Muscle layer of colon (tissue), 2 donors: ENCODE results near the gene RNF8.
"Not testable (repeated sequence)": the region's sequence is repeated elsewhere in the genome, so short reads cannot be mapped to it uniquely, and the experiment has no call there.

ENCODE experiments used
- H3K27ac ChIP-seq: one replicate; pipeline ENCODE4 v1.7.0; 2013; ENCODE audit warnings: low read depth, mild to moderate bottlenecking, low read length, moderate library complexity
- H3K27me3 ChIP-seq, 2 donors: one replicate each; pipeline ENCODE4 v1.7.0; 2013; ENCODE audit warnings: low read length in 2 of 2, mild to moderate bottlenecking in 2 of 2; ENCODE audit not compliant: insufficient read depth in 2 of 2, control insufficient read depth in 1 of 2
- H3K36me3 ChIP-seq: one replicate; pipeline ENCODE4 v1.7.0; 2013; ENCODE audit warnings: mild to moderate bottlenecking, low read length; ENCODE audit not compliant: insufficient read depth
- H3K4me1 ChIP-seq: one replicate; pipeline ENCODE4 v1.7.0; 2013; ENCODE audit warnings: mild to moderate bottlenecking, low read length; ENCODE audit not compliant: insufficient read depth
- H3K4me3 ChIP-seq, 2 donors: one replicate each; pipeline ENCODE4 v1.7.0; 2013; ENCODE audit warnings: low read length in 2 of 2, low read depth in 1 of 2, mild to moderate bottlenecking in 1 of 2, moderate library complexity in 1 of 2
- H3K9ac ChIP-seq: one replicate; pipeline ENCODE4 v1.7.0; 2013; ENCODE audit warnings: low read length
- H3K9me3 ChIP-seq: one replicate; pipeline ENCODE4 v1.7.0; 2013; ENCODE audit warnings: mild to moderate bottlenecking, low read length
- donor health status: abdominal sarcoma.
- donor health status: Adenocarcinoma of cecum.

The RNF8 gene

DNA sequence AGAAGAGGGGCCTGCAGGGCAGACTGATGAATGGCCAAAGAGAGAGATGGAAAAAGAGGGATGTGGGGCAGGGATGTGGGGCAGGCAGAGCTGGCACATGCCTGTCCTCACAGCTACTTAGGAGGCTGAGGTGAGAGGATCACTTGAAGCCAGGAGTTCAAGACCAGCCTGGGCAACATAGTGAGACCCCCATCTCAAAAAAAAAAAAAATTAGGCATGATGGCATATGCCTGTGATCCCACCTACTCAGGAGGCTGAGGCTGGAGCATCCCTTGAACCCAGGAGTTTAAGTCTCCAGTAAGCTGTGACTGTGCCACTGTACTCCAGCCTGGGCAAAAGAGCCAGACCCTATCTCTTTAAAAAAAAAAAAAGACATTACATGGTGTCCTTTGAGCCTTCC, 34.8 kb downstream of the RNF8 start:
- Histone ChIP-seq H3K27ac (no peak overlapping the region), H3K27me3 (no peaks in the 10 kb centered on the region), H3K36me3 (peaks cover 12% of the 10 kb centered on the region), H3K4me1 (no peaks in the 10 kb centered on the region), H3K4me3 (no peak overlapping the region), H3K9me3 (no peaks in the 10 kb centered on the region), H3K9ac (no peak overlapping the region)

DNA sequence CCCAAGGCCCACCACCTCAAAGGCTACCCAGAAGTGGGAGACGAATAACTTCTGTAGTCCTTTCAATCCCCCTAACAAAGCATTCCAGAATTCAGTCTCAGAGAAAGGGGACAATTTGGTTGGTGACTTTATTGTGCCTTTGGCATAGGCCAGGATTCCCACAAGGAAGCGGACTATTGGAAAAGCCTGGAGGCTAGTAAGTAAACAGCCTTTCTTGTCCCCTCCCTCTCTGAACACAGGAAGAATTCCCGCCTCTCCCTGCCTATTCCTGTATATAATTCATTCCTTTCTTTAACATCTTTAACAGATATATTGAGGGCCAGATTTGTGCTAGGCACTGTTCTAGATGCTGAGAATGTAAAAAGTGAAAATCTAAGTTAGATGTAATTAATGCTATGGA, 36.1 kb downstream of the RNF8 start:
- Histone ChIP-seq H3K36me3 (peaks cover 12% of the 10 kb centered on the region), H3K9me3 (no peaks in the 10 kb centered on the region), H3K4me1 (no peaks in the 10 kb centered on the region), H3K27ac (no peak overlapping the region), H3K27me3 (no peaks in the 10 kb centered on the region), H3K4me3 (no peak overlapping the region), H3K9ac (no peak overlapping the region)

DNA sequence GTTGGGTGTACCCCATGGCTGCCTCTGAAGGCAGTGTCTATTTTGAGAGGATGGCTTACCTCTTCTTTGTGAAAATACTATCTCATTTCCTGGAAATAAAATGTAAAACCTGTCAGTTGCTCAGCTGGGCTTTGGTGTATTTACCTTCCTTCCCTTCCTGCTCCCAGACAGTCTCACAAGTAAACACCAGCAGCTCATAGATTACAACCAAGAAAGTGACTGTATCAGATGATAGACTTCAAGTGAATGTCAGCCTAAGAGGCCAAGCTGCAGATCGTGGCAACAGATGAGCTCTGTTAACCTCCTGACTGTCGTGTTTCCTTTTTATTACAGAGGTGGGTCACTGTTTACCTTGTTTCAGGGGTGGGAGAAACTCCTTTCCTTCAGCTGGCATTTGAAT, 37.3 kb downstream of the RNF8 start:
- Histone ChIP-seq H3K4me3 (no peak overlapping the region), H3K27me3 (no peaks in the 10 kb centered on the region), H3K9ac (no peak overlapping the region), H3K4me1 (no peaks in the 10 kb centered on the region), H3K36me3 (peaks cover 11% of the 10 kb centered on the region), H3K27ac (no peak overlapping the region), H3K9me3 (no peaks in the 10 kb centered on the region)

DNA sequence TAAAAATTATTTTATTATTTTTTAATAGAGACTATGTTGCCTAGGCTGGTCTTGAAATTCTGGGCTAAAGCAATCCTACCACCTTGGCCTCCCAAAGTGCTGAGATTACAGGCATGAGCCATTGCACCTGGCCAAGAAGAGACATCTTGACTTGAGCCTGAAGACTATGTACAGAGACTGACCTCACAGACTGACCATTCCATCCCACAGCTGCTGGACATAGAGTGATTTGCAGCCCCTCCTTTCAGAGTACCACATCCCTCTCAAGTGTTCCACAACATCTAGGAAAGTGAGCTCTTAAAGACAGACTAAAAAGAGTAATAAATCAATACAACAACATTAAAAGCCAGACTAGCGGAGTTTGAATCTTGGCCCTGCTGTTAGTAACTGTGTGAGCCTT, 39.0 kb downstream of the RNF8 start:
- Histone ChIP-seq H3K4me1 (no peaks in the 10 kb centered on the region), H3K36me3 (peaks cover 6% of the 10 kb centered on the region), H3K9me3 (no peaks in the 10 kb centered on the region), H3K9ac (no peak overlapping the region), H3K27ac (no peak overlapping the region), H3K27me3 (no peaks in the 10 kb centered on the region), H3K4me3 (no peak overlapping the region)

DNA sequence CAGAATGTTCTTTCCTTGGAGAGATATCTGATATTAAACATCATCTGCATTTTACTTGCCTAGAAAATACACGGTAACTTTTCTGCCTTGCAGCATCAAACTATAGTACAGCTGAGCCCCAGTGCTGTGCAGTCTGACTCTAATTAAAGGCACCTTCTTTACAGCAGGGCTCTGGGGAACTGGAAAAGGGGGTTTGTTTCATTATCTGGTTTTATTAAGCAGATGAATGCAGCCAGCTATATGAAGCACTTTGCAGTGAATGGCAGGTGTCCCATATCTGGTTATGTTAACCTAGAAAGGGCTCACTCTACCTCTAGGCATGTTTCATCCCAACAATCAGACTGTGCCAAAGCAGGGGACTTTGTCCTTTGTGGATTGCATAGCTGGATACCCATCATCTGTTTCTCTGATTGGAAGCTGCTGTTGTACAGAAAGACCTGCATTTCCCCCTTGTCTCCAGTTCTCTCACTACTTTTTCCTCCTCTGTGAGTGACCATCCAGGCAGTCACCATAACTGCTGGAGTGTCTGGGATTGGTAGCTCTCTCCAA, 39.7 kb downstream of the RNF8 start:
- Histone ChIP-seq H3K9ac (no peak overlapping the region), H3K27me3 (no peaks in the 10 kb centered on the region), H3K4me1 (no peaks in the 10 kb centered on the region), H3K36me3 (peaks cover 6% of the 10 kb centered on the region), H3K27ac (no peak overlapping the region), H3K4me3 (no peak overlapping the region), H3K9me3 (no peaks in the 10 kb centered on the region)

DNA sequence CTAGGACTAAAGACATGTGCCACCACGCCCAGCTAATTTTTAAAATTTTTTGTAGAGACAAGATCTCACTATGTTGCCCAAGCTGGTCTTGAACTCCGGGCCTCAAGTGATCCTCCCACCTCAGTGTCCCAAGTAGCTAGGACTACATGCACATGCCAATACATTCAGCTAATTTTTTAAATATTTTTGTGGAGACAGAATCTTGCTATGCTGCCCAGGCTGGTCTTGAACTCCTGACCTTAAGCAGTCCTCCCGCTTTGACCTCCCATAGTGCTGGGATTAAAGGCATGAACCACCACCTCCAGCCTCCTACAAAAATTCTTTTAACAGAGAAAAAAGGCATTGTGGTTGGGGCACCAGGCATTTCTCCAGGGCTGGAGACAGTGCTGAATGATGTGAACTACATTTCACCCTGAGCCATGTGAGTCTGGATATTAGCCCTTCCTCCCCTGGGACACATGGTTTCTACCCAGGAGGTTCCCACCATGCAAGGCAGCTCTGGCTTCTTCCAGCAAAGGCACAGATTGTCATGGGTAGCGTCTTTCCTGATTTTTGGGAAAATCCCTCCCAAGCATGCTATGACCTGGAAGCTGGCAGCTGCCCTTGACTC, 42.9 kb downstream of the RNF8 start:
- H3K36me3 ChIP-seq, result no peaks in the 10 kb centered on the region
- no peak overlapping the region for H3K9ac ChIP-seq
- no peaks in the 10 kb centered on the region for H3K4me1 ChIP-seq
- no peaks in the 10 kb centered on the region for H3K27me3 ChIP-seq
- no peak overlapping the region for H3K4me3 ChIP-seq
- no peak overlapping the region for H3K27ac ChIP-seq
- no peaks in the 10 kb centered on the region for H3K9me3 ChIP-seq

DNA sequence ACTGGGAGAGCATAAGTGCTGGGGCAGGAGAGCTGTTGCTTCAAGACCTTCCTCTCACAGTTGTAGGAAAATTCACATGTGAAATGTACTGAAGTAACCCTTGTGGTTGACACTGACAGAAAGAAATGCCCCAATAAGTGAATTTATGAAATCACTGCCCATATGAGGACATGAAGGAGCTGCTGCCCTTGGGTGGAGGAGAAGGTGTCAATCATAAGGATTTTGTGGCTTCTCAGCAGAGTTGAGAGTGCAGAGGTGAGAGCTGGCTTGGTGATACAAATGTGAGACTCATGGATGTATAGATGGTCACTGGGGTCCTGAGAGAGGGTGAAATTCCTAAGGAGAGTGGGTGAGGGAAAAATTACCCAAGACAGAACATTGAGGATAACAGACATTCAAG, 45.3 kb downstream of the RNF8 start:
- Histone ChIP-seq H3K9ac (no peak overlapping the region), H3K9me3 (no peaks in the 10 kb centered on the region), H3K36me3 (no peaks in the 10 kb centered on the region), H3K27me3 (no peaks in the 10 kb centered on the region), H3K4me1 (no peaks in the 10 kb centered on the region), H3K27ac (no peak overlapping the region), H3K4me3 (no peak overlapping the region)

DNA sequence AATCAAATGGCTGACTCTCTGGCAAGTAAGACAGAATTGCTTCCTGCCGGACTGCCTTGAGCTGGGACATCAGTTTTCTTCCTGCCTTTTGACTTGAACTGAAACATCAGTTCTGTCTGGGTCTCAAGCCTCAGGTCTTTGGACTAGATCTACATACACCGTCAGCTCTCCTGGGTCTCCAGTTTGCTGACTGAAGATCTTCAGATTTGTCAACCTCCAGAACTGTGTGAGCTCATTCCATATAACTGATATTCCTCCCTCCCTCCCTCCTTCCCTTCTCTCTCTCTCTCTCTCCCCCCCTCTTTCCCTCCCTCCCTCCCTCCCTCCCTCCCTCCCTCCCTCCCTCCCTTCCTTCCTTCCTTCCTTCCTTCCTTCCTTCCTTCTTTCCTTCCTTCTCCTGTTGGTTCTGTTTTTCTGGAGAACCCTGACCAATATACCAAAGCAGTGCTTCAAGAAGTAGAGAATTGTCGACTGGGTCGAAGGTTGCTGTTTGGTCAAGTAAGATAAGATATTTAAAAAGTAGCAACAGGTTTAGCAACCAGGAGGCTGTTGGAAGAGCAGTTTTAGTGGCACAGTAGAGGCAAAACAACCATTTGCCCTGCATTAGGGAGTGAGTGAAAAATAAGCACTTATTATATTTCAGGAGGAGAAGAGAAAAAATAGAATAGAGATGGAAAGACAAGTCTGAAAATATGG, 46.2 kb downstream of the RNF8 start:
- H3K27ac ChIP-seq, result no peak overlapping the region
- no peaks in the 10 kb centered on the region for H3K4me1 ChIP-seq
- no peak overlapping the region for H3K9ac ChIP-seq
- no peak overlapping the region for H3K4me3 ChIP-seq
- H3K27me3 ChIP-seq, result no peaks in the 10 kb centered on the region
- no peaks in the 10 kb centered on the region for H3K36me3 ChIP-seq
- H3K9me3 ChIP-seq, result no peaks in the 10 kb centered on the region

DNA sequence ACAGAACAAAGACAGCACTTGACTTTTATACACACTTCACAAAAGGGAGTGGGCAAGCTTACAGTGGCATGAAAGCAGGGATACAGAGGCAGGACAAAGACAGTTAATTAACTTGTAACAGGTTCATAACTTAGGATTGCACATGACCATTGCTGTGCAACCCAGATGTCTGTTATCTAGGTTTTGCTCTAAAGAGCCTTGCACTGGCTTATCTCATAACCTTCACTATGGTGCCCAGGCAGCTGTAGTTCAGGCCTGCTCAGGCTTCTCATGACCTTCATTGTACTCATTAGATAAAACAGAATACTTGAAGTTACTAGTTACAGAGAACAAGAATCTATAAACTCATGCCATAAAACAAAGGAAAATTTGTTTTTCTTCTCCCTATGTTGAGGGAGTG, 47.9 kb downstream of the RNF8 start:
- not testable (repeated sequence) for H3K4me1 ChIP-seq, H3K4me3 ChIP-seq, H3K36me3 ChIP-seq, H3K9ac ChIP-seq, H3K27me3 ChIP-seq, H3K9me3 ChIP-seq, H3K27ac ChIP-seq

DNA sequence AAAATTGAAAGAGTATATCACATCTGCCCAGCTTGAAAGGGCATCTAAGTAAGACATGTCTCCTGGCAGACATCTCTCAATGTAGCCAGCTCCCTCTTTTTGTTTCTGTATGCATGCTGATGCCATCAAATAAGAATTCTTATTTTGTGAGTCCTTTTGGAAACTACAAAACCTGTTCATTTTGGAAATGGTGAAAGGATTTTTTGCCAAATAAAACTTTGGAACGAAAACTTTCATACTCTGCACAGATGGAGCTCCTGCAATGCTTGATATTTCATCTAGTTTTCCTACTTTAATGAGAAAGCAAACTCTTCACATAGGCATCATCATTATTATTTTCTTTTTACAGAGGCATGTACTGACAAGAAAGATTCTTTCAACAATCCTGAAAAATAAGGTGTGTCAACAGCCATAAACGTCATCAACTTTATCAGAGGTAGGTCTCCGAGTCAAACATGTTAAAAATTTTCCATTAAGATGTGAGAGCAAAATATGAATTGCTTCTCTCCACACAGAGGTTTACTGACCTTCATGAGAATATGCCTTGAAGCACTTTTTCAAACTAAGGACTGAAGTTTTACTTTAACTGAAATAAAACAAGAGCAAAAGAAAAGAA, 53.1 kb downstream of the RNF8 start:
- no peaks in the 10 kb centered on the region for H3K4me1 ChIP-seq
- H3K27ac ChIP-seq, result no peak overlapping the region
- no peak overlapping the region for H3K4me3 ChIP-seq
- H3K9ac ChIP-seq, result no peak overlapping the region
- no peaks in the 10 kb centered on the region for H3K36me3 ChIP-seq
- H3K9me3 ChIP-seq, result no peaks in the 10 kb centered on the region
- H3K27me3 ChIP-seq, result no peaks in the 10 kb centered on the region

DNA sequence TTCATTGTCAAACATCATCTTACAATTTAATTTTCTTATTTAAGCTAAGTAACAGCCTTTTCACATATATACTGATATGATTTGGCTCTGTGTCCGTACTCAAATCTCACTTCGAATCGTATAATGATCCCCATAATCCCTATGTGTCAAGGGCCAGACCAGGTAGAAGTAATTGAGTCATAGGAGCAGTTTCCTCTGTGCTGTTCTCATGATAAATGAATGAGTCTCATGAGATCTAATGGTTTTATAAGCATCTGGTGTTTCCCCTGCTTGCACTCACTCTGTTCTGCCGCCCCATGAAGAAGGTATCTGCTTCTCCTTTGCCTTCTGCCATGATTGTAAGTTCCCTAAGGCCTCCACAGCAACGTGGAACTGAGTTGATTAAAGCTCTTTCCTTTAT, 54.2 kb downstream of the RNF8 start:
- H3K4me3 ChIP-seq, result no peak overlapping the region
- no peak overlapping the region for H3K27ac ChIP-seq
- no peak overlapping the region for H3K9ac ChIP-seq

More for the DNA sequence above, 54.2 kb downstream of the RNF8 start:
- Histone ChIP-seq H3K9me3 (no peaks in the 10 kb centered on the region), H3K36me3 (no peaks in the 10 kb centered on the region), H3K4me1 (no peaks in the 10 kb centered on the region), H3K27me3 (no peaks in the 10 kb centered on the region)
